Measurements from ENCODE around the gene CD79A.

DNA sequence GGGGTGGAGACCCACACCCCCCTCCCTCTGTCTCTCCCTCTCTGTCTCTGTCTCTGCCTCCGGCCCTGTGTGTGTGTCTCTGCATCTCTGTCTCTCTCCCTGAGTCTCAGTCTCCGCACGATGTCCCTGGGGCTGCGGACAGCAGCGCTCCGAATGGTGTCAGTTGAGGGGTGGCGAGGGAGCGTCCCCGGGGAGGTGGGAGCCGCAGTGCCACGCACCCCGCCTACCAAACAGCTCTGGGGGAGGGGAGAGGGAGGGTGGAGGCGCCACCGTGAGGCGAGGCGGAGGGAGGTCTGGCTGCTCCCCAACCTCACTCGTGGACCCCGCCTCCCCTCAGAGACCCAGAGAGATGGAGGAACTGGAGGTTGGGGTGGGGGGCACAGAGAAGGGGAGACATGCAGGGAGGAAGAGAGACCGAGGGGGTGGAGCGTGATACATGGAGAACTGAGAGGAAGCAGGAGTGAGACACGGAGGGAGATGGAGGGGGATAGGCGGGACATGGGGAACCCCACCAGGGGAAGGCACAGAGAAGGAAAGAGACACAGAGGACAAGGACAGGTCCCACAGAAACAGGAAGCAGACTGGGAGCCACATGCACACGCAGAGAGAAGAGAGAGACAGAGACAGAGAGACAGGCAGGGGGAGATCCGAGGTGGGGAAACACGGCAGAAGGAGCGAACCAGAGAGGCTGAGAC is 44.0 kb downstream of the CD79A start:
- TF ChIP-seq CTCF (IDR thresholded peaks at IDR 0.05) (no peak), POLR2A (IDR thresholded peaks at IDR 0.05) (no peak), EP300 (IDR thresholded peaks at IDR 0.05) (no peak)

All from sigmoid colon (tissue), 4 donors.